Fibroblast of skin of right quadriceps (primary cell): ENCODE results near the gene ADGRL3.
"Not testable (repeated sequence)": the region's sequence is repeated elsewhere in the genome, so short reads cannot be mapped to it uniquely, and the experiment has no call there.

Experiments
- DNase-seq: peaks from one replicate; pipeline ENCODE4 v3.0.0-alpha.2; 2013

The ADGRL3 gene

DNA sequence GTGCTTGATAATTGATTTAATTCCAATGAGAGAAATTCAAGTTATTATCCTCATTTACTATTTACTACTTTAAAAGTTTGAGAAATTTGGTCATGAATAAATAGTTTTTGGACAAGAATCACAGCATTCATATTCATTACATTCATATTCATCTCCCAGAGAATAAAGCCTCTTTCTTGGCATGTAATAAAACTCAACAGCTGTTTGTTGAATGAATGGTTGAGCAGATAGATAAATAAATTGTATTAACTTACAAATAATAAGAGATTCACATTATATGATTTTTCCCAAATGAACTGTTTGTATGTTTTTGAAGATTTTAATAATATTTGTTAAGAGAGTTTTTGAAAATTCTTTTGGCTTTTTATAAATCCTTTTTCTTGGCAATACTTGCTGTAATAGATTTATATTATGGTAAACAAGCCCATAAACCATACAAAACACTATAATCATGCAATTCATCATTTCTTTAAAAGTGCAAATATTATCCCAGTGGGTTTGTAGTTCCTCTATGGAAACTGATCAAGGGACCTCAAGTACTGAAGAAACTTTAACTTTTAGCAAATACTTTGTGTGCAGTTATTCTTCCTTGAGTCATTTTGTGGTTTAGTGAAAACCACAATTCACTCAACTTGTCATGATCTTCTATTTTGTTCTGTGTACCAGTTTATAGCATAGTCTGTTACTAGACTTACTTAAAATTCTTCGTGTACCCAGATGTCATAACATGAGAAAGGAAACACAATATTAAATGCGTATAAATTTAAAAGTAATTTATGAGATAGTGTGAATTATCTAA, 371.8 kb downstream of the ADGRL3 start:
- peak; percentile 54 for DNase-seq

DNA sequence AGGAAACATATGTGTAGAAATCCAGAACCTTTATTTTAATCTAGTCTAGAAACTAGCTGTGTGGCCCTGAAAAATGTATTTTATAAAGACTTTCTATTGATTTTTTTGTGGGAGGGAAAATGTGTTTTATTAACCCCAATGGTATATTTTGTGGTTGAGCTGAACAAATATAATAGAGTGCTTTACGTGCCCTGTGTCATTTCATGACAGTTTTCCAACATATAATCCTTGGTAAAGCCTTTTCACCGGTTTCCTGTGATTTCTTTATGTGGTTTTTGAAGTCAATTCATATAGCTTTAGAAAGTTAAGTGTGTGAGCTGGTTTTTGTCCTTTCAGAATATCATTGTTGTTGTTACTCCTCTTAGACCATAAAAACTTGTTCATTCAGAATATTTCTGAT, 375.7 kb downstream of the ADGRL3 start:
- no peak for DNase-seq

- DNase-seq, result no peak
Observed at GRCh38 chr4:61579786-61580185, 379.7 kb downstream of the ADGRL3 start.

- peak; percentile 21 for DNase-seq
Observed at GRCh38 chr4:61580721-61581377, 380.7 kb downstream of the ADGRL3 start.

DNA sequence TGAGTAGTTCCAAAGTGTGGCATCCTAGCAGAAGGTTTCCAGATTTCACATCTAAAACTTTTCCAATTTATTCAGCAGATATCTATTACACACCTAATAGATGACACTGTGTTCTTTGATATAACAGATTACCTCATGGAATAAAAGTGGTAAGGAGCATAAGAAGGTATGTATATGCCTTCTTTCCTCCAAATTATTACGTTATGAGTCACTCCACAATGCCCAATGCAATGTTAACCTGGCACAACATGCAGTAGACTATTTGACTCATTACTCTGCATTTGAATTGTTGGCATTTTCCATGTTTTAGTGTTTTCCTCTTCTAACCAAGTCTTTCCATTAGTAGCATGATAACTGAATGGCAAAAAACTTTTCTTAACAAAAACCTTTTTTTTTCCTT, 383.6 kb downstream of the ADGRL3 start:
- DNase-seq, result peak; percentile 33

DNA sequence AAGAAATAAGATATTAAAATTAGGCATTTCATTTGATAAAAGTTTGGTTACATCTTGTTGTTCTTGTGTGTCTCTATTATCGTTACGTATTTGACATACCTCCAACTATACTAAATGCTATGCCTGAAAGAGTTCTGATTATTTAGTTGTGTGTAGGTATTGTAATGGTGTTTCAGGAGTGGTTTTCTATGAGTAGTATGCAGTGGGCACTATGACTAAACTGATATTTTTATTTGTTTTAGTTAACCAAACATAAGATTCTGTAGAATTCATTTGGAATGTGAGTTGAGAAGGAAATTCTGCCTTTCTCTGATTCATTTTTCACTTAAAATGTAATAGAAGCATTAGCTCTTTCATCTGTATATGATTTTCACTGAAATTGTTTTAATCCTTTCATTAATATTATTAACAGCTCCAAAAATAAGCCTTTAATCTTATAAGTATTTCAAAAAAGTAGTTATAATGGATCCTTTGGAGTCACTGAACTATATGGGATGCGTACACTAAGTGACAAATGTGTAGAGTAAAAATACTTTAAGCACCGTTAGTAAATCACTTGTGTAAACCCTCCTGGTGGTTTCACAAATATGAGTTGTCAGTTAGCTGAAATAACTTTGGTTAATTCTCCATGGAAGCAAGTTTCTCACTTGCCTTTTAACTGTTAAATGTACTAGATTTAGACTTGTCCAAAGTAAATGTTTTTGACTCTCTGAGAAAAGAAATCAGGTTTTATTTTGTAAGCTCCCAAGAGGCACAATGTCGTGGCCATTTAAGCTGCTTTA, 388.7 kb downstream of the ADGRL3 start:
- DNase-seq, result no peak

- DNase-seq, result no peak
Observed at GRCh38 chr4:61590881-61591280, 390.8 kb downstream of the ADGRL3 start.

GRCh38 chr4:61596606-61597340, 396.6 kb downstream of the ADGRL3 start:
- DNase-seq, result no peak

DNA sequence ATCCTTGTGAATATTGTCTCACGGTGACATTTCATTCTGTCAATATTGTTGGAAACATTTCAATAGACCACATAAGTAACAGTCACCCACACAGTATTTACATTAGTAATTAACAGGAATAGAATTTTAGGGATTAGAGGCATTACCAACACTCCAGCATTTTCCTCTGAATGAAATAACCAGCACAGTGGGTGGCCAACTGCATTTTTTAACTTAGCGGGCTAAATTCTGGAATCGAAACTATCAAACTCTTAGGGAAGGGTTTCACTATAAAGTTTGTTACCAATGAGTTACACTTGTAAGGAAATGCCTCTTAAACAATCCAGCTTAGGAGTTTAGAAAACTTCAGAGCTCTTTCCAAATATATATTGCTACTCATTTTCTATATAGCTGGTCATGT, 403.0 kb downstream of the ADGRL3 start:
- no peak for DNase-seq

GRCh38 chr4:61604054-61604453, 403.9 kb downstream of the ADGRL3 start:
- no peak for DNase-seq

- DNase-seq, result no peak
Observed at GRCh38 chr4:61605984-61606383, 405.9 kb downstream of the ADGRL3 start.

DNA sequence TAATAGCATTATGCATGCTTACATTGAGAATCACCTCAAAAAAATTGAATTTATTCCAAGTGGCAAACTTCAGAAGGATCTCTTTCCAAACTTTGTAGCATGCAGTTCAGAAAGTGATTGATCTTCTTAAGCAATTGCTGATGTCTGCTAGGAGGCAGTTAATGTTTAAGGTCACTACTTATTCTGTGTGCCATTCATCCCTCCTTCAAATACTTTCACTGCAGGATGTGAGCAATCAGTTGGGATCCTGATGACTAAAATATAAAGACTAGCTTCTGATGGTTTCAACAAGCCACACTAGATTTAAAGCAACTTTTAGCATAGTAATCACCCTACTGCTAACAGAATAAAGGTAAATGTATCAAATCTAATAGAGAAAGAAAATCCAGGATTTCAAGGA, 414.1 kb downstream of the ADGRL3 start:
- DNase-seq, result peak; percentile 5

DNA sequence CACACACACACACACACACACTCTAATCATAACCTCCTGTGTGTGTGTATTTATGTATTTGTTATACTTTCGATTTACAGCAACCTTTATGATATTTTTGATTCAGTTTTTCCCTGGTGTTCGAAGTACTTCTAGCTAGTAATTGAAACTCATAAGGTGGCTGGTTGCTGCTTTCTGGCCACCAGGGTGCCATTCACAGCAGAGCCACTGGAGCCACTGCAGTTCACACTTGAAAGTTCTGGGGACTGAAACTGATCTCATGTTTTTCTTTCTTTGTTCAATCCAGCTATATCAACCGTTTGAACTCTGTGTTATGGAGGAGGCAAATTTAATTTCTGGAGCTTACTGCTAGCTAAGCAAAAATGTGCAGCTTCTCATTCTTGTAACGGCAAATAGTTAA, 419.4 kb downstream of the ADGRL3 start:
- DNase-seq, result no peak

DNA sequence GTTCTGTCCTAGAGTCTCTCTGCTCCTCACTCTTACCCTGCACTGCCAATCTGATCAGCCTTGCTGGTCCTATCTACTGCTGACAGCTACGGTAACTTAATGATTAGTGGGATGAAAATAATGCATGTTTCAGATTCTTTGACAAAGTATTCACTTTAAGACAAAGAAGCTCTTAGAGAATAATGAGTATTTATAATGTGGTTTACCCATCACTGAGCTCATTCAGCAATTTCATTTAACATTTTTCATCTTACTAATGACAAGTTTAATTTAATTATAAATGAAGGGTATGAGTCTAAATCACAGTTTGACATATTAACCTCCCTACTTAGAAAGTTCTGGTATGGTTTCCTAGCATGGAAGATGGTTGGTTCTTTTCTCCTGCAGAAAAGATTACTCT, 428.2 kb downstream of the ADGRL3 start:
- no peak for DNase-seq

DNA sequence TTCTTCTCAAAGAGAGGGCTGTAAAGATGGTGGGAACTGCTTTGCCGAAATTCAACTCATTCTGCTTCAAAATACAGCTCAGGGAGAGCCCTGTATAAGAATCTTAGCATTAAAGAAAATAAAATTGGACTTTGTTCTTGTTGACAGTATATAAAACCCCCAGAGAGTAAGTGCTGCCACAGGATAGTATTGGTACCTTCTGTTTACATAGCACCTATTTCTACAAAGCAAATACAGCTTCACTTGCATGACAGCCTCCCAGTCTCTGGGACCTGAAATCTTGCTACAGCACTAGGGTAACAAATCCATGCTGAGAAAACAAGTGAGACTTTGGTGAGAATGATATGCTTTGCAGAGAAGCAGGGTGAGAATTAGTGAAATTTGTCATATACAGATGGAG, 428.6 kb downstream of the ADGRL3 start:
- no peak for DNase-seq

DNA sequence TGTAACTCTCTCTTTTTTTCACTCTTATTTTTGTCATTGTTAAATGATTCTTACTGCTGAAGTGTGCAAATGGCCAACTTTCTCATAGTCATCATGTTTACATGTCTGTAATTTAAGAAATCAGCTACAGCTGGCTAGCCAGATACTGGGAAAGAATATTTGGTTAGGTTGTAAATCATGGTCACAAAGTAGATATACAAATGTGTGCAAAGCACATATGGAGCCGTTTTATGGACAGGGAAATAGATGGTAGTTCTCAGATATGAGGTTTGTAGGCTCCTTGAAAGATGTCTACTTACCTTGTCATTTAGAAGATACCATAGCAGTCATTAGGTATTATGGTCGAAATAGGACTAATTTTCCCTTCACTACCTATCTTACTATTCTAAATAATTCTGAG, 430.4 kb downstream of the ADGRL3 start:
- DNase-seq, result no peak

GRCh38 chr4:61638591-61638990, 438.5 kb downstream of the ADGRL3 start:
- peak; percentile 28 for DNase-seq

DNA sequence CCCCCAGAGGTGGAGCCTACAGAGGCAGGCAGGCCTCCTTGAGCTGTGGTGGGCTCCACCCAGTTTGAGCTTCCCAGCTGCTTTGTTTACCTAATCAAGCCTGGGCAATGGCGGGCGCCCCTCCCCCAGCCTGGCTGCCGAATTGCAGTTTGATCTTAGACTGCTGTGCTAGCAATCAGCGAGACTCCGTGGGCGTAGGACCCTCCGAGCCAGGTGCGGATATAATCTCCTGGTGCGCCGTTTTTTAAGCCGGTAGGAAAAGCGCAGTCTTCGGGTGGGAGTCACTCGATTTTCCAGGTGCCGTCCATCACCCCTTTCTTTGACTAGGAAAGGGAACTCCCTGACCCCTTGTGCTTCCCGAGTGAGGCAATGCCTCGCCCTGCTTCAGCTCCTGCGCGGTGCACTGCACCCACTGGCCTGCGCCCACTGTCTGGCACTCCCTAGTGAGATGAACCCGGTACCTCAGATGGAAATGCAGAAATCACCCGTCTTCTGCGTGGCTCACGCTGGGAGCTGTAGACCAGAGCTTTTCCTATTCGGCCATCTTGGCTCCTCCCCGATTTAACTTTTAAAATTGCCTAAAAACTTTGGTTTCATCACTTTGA, 446.7 kb downstream of the ADGRL3 start:
- not testable (repeated sequence) for DNase-seq

DNA sequence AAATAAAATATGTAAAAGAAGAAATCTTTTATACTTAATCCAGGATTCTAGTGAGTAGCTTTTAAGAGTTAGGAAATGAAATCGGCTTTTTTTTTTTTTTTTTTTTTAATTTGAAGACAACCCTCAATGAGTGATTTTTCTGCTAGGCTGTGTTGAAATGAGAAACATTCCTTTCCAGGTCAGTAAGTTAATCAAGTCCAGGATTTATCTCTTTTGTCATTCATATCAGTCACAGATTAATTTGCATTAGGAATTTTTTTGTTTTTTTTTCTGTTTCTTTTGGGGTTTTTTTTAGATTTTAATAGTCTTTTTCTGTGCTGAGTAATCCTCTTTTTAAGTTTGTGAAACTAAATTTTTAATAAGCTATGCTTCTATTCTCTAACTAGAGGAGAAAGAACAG, 448.1 kb downstream of the ADGRL3 start:
- DNase-seq, result no peak

DNA sequence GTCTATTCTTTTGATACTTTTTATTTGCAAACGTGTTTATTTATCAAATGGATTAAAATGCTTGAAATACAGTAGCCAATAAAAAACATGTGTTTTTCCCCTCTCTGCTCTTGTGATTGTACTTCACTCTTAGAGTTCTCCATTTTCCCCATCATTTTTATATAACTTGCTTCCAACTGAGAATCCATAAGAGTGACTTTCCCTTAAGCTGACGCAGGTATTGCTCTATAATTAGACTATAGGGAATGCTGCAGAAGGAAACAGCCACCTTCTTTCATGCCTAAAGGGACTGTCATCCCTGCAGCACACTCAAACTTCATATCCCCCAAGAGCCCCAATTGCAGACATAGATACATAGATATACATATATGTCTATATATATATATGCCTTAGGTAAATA, 456.9 kb downstream of the ADGRL3 start:
- DNase-seq, result no peak

GRCh38 chr4:61661960-61662359, 461.8 kb downstream of the ADGRL3 start:
- DNase-seq, result no peak

GRCh38 chr4:61662362-61662761, 462.2 kb downstream of the ADGRL3 start:
- DNase-seq, result no peak

- no peak for DNase-seq
Observed at GRCh38 chr4:61663310-61663709, 463.2 kb downstream of the ADGRL3 start.
